Cardiac septum (tissue), 1 donor: ENCODE measurements around the gene POC1A. TPM values are rescaled to one million over a fixed set of nuclear protein-coding genes. Genes with fewer than 3 reads are reported as not detected.
"Not testable (repeated sequence)": the region's sequence is repeated elsewhere in the genome, so short reads cannot be mapped to it uniquely, and the experiment has no call there.

Source experiments
- DNase-seq: peaks from one replicate; pipeline ENCODE4 v3.0.0-alpha.2; 2020; ENCODE audit warnings: low spot score
- intact Hi-C: fragments of 100-400 bp; cut with DNase I; formaldehyde crosslinking; loops from one replicate; pipeline ENCODE4 v1.14.0; 2022
- total RNA-seq: library from RNA; stranded (reverse); fragmentation: NEBNext Ultra II Directional; extraction: Animal tissue kit (Norgen Biotek cat#: 25700); gene quantifications from one replicate; pipeline ENCODE4 v1.2.1, GENCODE V29; 2021
- donor health status: DM: no; HTN: no; CAD: no.

POC1A gene
- total RNA-seq, 1 donor from 2014 or later = 1.5 TPM

DNA sequence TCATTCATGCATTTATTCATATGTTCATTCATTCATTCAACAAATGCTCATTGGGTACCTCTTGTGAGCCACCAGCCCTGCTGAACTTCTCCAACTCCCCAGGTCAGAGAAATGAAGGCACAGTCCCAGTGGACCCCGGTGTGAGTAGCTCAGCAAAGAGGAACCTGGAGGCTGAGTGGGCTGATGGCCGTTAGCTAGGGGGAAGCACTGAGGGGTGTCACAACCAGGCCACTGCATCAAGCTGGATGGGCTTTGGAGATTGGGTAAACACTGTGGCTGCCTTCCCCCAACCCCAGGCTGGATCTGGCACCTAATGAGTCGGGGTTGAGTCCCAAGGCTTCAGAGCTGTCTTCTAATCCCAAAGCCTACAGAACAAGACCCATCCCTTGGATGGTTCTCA lies 31.6 kb upstream of the POC1A start:
- intact Hi-C loops = no loop called here
- DNase-seq = no peak

DNA sequence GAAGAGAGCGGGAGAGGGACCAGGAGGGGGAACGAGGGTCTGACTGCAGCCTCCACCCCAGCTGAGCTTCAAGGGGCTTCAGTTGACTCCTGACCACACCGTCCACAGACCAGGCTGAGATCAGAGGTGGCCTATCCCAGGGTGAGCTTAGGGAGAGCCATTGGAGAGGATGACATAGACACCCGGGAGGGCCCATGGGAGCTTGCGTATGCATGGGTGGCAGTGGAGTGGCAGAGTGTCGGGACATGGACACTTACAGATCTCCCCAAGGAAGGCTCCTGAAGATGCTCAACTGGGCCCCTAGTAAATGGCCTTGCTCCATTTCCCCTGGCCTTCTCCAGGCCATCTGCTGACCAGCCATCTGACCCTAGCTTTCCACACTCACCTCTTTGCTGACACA lies 31.1 kb upstream of the POC1A start:
- DNase-seq = no peak
- intact Hi-C loops = no loop called here

DNA sequence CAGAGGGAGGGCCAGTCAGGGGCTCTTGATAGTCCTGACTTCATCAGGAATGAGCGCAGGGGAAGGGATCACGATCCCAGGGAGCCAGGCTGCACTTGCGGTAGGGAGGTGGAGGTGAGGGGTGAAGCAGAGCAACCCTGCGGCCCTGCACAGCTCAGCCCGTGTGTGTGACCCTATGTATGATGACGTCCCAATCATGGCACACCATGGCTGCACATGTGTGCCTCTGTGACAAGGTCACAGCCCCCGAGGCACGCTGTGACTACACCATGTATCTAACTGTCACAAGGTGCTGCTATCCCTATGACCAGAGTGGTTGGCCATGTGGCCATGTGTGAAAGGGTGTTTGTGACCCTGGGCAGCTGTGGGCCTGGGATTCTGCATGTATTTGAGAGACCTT lies 30.5 kb upstream of the POC1A start:
- intact Hi-C loops = no loop called here
- no peak for DNase-seq

DNA sequence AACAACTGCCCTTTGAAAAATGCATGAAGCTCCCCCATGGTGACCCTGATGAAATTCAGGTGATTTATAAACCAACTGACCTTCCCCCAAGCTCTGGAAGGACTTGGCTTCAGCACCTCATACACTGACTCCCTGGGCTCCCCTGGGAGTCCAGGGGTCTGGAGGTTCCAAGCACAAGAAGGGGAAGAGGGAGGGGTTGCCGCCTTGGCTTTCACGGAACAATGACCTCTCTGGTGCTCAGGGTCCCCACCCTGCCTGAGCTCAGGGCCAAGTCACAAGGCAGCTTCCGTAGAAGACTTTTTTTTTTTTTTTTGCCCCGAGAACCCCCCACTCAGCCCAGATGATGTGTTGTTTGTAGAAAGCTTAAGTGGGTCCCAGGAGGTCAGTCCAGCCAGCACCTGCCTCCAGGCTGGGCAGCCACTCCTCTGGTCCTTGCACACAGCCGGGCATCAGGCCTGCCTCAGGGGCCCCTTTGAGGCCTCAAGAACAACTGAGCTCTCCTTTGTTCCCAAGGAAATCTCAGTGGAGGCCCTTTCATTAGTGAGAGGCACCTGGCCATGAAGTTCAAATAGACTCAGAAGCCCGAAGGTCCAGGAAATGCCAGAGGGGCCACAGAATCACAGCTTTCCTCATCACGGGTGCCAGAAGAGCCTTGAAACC lies 29.7 kb upstream of the POC1A start:
- intact Hi-C loops = no loop called here
- DNase-seq = no peak

DNA sequence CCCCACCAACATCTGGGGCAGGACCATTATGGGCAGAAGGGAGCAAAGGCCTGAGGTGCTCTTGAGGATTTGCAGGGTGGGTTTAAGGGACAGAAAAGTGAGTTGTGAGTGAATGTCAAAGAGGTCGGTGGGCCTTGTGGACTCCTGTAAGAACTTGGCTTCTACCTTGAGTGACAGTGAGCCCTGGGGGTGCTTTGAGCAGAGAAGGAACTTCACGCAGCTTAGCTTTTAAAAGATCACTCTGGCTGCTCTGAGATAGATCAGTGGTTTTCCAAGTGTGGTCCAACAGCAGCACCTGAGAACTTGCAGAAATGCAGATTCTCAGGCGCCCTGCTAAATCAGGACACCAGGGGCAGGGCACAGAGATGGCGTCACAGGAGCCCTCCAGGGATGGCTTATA lies 28.5 kb upstream of the POC1A start:
- intact Hi-C loops = no loop called here
- peak; percentile 43 for DNase-seq

DNA sequence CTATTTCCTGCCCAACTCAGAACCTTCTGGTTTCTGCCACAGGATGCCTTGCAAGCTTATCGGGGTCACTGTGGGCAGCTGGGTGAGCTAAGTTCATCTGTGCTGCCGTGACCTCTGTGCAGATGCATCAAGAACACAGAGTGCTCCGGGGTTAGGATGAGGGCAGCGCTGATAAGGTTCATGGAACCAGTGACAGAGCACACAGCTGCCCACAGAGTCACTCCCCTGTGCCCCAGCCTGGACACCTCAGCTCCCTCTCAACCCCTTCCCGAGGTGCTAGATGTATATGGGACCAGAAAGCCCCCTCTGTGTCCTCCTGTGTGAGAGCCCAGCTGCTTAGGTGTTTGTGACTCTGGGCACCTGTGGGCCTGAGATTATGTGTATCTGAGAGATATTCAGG lies 28.0 kb upstream of the POC1A start:
- intact Hi-C loops = no loop called here

DNA sequence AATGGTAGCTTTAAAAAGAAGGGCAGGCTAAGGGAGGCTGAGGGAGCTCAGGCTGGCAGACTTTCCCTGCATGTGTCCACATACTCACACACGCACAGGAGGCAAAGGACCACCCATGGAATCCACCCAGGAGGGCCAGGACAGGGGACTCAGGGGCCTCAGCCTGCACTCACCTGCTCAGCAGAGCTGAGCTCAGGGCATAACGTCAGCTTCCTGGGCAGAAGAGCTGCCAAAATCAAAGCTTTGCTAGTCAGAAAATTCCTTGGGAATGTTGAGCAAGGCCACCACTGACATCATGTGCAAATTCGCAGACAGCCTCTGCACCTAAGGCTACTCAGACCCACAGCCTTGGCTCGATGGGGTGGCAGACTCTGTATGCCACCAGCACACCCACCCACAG lies 27.3 kb upstream of the POC1A start:
- DNase-seq = peak; percentile 41
- intact Hi-C loops = no loop called here

More for the DNA sequence above, 28.0 kb upstream of the POC1A start:
- no peak for DNase-seq

DNA sequence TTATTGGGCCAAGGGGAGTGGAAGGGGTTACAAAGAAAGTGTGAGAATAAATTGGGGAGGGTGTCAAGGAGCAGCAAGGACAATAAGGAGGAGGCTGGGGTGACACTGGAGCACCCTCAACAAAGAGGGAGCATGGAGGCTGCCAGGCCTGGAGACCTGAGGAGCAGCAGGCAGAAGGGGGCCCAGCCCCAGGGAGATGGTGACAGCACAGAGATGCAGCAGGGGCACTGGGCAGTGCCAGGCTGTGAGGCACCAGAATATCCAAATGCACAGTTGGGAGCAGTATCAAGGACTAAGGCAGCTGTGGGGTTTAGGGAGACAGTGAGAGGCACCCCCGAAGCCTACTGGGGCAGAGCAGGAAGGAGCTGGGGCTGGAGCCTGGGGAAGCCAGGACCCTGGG lies 24.3 kb upstream of the POC1A start:
- peak; percentile 44 for DNase-seq
- intact Hi-C loops = no loop called here

DNA sequence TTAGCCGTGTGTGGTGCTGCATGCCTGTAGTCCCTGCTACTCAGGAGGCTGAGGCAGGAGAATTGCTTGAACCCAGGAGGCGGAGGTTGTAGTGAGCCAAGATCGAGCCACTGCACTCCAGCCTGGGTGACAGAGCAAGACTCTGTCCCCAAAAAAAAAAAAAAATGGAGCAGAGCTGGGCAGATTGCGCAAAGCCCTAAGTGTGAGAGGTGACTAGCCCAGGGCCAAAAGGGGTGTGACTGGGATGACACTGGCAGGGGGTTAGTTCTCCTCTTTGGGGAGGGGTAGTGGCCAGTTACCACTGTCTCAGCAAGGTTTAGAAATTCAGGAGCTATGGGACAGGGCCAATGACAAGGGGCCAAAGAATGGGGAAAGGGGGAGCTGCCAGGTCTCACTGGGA lies 23.9 kb upstream of the POC1A start:
- peak; percentile 47 for DNase-seq
- intact Hi-C loops = not testable (repeated sequence)

DNA sequence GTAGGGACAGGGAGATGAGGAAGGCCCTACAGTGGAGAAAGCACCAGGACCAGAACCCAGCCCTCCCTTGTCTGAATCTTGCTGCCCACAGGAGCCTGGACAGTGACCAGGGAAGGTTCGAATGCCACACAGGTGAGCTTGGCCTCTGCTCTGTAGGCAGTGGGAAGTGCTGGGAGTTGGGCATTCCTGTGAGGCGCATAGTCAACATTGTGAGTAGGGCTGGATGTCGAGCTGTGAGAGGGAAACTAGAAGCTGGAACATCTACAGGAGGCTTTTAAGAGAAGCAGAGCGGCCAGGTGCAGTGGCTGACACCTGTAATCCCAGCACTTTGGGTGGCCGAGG lies 23.4 kb upstream of the POC1A start:
- peak; percentile 61 for DNase-seq
- intact Hi-C loops = no loop called here

DNA sequence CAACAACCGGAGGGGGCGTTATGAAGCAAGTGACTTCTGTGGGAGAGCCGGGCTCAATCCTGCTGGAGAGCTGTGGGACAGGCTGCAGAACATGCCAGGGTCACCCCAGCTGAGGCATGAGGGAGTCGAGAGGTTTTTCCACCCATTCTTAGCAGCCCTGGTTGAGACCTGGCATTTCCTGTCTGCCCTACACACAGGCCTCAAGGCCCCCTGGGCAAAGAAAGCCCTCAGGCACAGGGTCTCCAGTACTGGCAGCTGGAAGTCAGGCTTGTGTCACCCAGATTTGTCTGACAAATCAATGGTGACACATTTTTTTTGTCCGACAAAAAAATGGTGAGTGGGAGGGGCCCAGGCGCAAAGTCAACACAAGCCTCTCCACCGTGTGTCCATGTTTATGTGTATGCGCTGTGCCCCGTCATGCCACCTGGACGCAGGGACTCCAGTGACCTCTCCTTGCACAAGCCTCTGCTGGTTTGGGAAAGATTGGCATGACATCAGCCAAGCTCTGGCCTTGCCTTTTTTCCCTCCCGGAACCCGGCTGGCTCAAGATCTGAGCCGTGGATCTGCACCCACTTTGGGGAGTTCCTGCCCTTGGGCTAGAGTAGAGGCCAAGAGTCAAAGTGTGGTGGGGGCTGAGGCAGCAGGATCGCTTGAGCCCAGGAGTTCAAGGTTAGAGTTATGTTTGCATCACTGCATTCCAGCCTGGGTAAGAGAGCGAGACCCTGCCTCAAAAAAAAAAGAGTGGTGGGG lies 22.9 kb upstream of the POC1A start:
- DNase-seq = peak; percentile 65
- intact Hi-C loops = no loop called here

DNA sequence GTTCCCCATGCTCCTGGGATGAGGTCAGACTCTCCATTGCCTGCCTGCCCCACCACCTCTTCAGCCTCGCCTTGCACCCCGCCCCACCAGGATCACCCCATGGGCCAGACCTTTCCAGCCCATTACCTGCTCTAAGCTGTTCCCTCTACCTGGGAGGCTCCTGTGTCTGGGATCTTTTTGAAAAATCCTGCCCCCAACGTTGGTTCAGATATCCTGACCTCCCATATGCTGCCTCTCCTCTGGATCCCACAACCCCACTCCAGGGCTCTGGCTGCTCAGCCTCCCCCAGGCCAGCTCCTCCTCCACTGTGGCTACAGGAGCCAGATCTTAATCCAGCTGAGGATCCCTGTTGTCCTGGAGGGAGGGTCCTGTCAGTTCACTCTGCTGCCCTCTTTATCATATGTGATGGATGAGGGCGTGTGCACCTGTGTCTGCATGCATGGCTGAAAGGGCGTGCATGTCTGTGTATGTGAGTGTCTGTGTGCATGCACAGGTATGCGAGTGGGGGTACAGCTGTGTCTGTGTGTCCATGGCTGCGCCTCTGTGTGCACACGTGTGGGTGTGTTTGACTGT lies 22.0 kb upstream of the POC1A start:
- intact Hi-C loops = no loop called here

DNA sequence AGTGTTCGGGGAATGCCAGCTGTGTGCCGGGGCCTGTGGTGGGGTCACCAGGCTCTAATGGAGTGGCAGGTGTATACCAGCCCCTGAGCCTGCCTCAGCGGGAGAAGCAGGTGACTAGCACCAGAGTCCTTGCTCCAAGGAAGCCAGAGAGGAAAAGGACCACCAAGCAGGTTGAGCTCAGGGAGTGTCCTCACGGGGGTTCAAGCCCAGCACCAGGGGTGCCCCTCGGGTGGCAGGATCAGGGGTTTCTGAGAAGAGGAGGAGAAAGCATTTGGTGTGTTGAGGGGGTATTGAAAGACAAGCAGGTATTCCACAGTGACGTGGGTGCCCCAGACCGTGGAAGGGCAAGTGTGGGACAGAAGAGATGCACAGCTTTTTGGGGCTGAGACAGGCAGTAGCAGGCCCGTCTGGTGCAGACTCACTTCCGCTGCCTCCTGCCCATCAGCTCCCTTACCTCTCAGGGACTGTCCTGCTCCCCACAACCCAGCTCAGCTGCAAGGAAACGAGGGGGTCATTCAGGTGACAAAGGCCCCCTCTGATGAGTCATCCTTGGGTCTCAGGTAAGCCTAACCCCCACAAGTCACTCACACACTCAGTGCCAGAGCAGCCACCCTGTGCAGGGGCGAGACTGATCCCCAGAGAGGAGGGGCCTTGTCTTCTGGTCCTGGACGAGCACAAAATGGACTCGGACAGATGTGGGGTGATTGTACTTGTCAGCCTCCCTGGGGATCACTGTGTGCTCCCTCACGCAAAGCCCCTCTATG lies 21.4 kb upstream of the POC1A start:
- DNase-seq = peak; percentile 72
- intact Hi-C loops = no loop called here

More for the DNA sequence above, 22.0 kb upstream of the POC1A start:
- DNase-seq = peak; percentile 56

DNA sequence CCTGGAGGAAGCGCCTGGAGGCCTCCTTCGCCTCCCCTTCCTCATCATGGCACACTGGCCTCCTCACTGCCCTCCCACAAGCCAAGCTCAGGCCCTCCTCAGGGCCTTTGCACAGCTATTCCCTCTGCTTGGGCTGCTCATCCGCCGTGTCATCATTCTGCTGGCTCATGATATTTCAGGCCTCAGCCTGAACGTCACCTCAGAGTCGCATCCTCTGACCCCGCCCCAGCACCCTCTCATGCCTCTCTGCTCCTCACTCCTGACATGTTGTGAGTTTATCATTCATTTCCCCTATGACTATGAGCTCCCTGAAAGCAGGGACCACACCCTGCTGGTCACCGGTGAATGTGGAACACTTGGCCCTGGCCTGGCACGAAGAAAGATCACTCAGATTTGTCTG lies 20.7 kb upstream of the POC1A start:
- peak; percentile 71 for DNase-seq
- intact Hi-C loops = no loop called here

DNA sequence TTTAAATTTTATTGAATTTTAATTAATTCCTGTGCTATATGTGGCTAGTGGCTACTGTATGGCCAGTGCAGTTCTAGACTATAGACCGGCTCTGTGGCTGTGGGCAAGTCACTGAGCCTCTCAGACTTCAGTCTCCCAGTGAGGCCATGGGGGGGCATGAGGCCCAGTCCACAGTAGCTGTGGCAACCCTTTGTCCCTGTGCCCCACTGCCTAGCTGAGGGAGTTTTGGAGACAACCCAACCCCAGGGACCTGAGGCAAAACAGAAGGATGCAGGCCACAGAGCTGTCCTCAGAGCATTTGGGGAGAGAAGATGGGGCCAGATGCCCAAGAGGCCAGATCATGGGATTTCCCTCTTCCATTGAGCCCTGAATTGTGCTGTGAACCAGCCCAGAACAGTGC lies 18.9 kb upstream of the POC1A start:
- intact Hi-C loops = no loop called here
- DNase-seq = peak; percentile 47

DNA sequence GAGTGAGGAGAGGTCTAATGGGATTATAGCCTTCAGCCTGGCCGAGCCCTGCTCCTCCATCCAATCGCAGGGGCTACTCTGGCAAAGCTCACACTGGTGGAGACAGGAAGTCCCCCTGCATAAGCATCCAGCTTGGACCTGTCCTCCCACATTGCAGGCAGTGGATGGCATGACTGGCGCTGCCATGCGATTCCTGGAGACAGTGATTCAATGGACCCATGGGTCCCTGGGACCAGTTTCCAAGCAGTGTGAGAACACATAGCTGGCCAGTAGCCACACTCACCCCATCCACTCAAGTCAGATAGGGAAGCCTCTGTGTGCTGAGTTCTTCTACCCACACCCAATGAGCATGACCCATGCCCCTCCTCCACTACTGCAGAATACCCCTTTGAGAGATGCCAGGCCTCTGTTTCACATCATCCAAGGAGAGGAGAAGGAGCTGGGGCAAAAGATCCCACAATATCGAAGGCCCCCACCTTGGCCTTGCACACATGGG lies 18.1 kb upstream of the POC1A start:
- intact Hi-C loops = no loop called here
- peak; percentile 10 for DNase-seq

DNA sequence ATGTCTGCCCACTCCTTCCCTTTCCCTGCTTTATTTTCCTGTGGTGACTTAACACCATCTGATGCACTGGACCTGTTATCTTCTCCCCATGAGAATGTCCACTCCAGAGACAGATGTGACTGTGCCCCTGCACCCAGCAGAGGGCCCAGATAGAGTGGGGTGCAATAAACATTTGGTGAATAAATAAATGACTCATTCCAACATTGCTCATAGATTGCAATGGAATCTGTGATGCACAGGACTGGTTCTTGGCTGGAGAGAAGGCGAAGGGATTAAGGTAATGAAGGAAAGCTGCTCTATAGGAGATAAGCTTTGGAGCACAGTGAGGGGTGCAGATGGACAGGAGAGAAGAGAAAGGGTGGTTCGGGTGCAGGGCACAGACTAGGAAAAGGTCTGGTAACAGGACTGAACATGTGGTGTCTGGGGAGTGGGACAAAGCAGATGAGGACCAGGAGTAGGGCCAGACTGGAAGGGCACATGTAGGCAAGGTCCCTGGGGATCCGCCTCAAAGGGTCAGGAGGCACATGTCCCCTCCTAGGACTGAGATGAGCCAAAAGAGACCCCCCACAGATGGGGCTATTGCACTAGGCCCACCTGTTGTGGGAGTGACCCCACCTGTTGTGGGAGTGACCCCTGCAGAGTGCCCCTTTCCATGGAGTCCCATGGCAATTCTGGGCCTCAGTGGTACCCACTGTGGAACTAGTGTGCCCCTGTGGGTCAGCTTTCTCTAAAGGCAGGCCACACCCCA lies 17.5 kb upstream of the POC1A start:
- peak; percentile 63 for DNase-seq
- intact Hi-C loops = no loop called here

DNA sequence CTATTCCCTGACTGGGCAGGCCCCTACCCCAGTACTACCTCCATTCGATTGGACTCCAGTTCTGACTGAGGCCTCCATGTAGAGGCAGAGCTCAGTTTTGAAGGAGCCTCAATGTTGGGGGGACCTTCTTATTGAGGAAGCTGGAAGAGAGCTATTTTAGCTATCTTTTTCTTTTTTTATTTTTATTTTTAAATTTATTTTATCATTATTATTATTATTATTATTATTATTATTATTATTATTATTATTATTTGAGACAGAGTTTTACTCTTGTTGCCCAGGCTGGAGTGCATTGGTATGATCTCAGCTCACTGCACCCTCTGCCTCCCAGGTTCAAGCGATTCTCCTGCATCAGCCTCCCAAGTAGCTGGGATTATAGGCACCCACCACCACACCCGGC lies 16.0 kb upstream of the POC1A start:
- not testable (repeated sequence) for DNase-seq

DNA sequence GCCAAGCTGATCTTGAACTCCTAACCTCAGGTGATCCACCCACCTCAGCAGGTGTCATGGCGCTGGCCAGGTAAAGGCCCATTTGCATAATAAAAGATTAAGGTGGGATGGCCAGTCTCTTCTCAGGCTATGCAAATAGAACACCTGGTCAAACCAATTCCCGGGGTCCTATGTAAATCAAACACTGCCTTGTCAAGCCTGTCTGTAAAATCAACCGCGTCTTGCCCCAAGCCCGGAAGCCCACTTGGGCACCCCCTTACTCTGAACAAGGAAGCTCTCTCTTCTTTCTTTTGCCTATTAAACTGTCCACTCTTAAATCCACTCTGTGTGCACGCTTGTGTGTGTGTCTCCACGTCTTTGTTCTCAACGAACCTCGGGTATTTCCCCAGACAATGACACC lies 13.0 kb upstream of the POC1A start:
- DNase-seq = no peak
- intact Hi-C loops = no loop called here

More for the DNA sequence above, 16.0 kb upstream of the POC1A start:
- intact Hi-C loops = not testable (repeated sequence)
